Measurements from ENCODE around the gene CASP1.

The CASP1 gene

DNA sequence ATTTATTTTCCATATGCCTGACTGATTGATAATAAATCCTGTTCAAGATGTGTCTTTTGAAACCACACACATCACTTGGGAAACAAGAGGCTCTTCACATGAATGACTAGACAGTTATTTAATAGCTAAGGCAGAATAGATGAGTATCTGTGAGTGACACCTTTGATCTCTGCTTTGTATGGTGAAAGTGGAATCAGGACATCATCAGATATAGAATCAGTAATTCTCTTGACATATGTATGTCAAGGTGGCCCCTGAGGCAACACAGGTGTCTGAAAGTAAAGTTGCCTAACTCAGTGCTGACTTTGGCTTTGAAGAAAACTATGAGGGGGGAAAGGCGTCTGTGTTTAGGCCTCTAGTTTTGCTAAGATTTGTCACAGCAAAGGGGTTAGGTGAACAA is 55.1 kb downstream of the CASP1 start:
- DNase-seq: no peak

Measured in NCI-H2081 treated with DMSO at 0.1 percent for 48 hours (cell line).